Fibroblast of lung (primary cell): ENCODE data around the gene KICS2.

ENCODE experiments used
- CTCF ChIP-seq, 2 donors: IDR thresholded peaks in 1 of 2; conservative IDR thresholded peaks in 1 of 2; 1 replicate in 1 of 2; 2 replicates in 1 of 2; pipeline ENCODE4 v1.5.1; 2011 to 2012; ENCODE audit warnings: low read length in 2 of 2, control low read depth in 1 of 2, inconsistent platforms in 1 of 2, low read depth in 1 of 2, mild to moderate bottlenecking in 1 of 2
- EZH2 ChIP-seq: IDR thresholded peaks from 2 replicates; pipeline ENCODE4 v1.5.1; 2012; ENCODE audit warnings: low read length, control low read depth, mild to moderate bottlenecking; ENCODE audit errors: missing control alignments

DNA sequence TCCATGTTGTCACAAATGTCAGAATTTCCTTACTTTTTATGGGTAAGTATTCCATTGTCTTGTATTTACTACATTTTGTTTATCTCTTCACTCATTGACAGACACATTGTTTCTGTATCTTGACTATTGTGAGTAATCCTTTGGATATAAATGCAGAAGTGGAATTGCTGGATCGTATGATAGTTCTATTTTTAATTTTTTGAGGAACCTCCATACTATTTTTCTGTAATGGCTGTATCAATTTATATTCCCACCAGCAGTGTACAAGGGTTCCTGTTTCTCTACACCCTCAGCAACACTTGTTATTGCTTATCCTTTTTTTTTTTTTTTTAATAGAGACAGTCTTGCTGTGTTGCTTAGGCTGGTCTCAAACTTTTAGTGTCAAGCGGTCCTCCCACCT, 3.5 kb upstream of the KICS2 start:
- no peak for TF ChIP-seq EZH2
- TF ChIP-seq CTCF (conservative IDR thresholded peaks at IDR 0.05 in 1 of 2, IDR thresholded peaks at IDR 0.05 in 1 of 2; ENCODE audit: low read depth in 1 of 2, low read length in 2 of 2): no peak
